ENCODE measurements around the gene HCST. TPM values are rescaled to one million over a fixed set of nuclear protein-coding genes. Genes with fewer than 3 reads are reported as not detected.
"Not testable (repeated sequence)": the region's sequence is repeated elsewhere in the genome, so short reads cannot be mapped to it uniquely, and the experiment has no call there.

HCST gene
- total RNA-seq, 4 donors from 2014 or later: 1.2 to 1.5 TPM; not detected in 2

- H3K36me3 ChIP-seq: no peaks in the 10 kb centered on the region
- peaks cover 0 to 2% (median 0%) of the 10 kb centered on the region in 3 donors for H3K27me3 ChIP-seq
- peak overlapping the region in 1 of 4 donors; percentile 14 for H3K27ac ChIP-seq
- in situ Hi-C loops (cut with MboI; ENCODE audit: low sequenced_read_pairs in 4 of 4) (no loop called here), intact Hi-C loops (cut with DNase I; ENCODE audit: low total_unique reads) (no loop called here)
- DNase-seq (peak; percentile 50 to 66), ATAC-seq (peak in 1 of 2 donors; percentile 41)
- H3K9me3 ChIP-seq: no peaks in the 10 kb centered on the region
- H3K4me3 ChIP-seq: no peak overlapping the region
- H3K4me1 ChIP-seq: no peaks in the 10 kb centered on the region
- TF ChIP-seq CTCF (IDR thresholded peaks at IDR 0.05 in 4 of 5, conservative IDR thresholded peaks at IDR 0.05 in 1 of 5) (no peak), POLR2A (IDR thresholded peaks at IDR 0.05) (no peak)
Observed at GRCh38 chr19:35908973-35909683, 6.8 kb downstream of the HCST start.

GRCh38 chr19:35909684-35910035, 7.3 kb downstream of the HCST start:
- H3K27me3 ChIP-seq: peaks cover 0 to 2% (median 0%) of the 10 kb centered on the region in 3 donors
- intact Hi-C loops (cut with DNase I; ENCODE audit: low total_unique reads): no loop called here
- TF ChIP-seq CTCF (IDR thresholded peaks at IDR 0.05 in 4 of 5, conservative IDR thresholded peaks at IDR 0.05 in 1 of 5): no peak
- TF ChIP-seq POLR2A (IDR thresholded peaks at IDR 0.05): no peak
- H3K27ac ChIP-seq: no peak overlapping the region
- H3K4me1 ChIP-seq: no peaks in the 10 kb centered on the region
- DNase-seq (no peak), ATAC-seq (no peak)
- H3K36me3 ChIP-seq: no peaks in the 10 kb centered on the region
- H3K9me3 ChIP-seq: no peaks in the 10 kb centered on the region
- in situ Hi-C loops (cut with MboI; ENCODE audit: low sequenced_read_pairs in 4 of 4): no loop called here
- H3K4me3 ChIP-seq: no peak overlapping the region

DNA sequence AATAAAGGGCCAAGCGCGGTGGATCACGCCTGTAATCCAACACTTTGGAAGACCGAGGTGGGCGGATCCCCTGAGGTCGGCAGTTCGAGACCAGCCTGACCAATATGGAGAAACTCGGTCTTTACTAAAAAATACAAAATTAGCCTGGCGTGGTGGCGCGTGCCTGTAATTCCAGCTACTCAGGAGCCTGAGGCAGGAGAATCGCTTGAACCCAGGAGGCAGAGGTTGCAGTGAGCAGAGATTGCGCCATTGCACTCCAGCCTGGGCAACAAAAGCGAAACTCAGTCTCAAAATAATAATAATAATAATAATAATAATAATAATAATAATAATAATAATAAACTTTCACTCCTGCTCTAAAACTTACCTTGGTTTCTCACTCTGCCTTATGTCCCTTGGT, 8.0 kb downstream of the HCST start:
- H3K27me3 ChIP-seq; H3K27ac ChIP-seq; H3K4me1 ChIP-seq; H3K36me3 ChIP-seq; in situ Hi-C loops (cut with MboI; ENCODE audit: low sequenced_read_pairs in 4 of 4); intact Hi-C loops (cut with DNase I; ENCODE audit: low total_unique reads); ATAC-seq; H3K9me3 ChIP-seq; H3K4me3 ChIP-seq; DNase-seq: not testable (repeated sequence)

DNA sequence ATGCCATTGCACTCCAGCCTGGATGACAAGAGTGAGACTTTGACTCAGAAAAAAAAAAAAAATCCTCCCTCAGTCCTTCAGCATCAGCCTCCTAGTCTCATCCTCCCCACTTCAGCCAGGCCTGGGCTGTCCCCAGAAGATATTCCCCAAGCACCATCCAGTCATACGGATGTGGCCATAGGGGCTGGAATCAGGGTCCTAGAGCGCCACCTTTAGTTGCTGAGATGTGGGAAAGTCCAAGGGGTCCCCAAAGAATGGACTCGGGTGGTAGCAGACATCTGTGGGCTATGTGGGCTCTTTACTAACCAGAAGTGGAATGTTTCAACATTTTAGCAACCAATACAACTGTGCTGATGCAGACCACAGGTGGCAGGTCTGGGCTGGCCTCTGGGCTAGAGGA, 8.8 kb downstream of the HCST start:
- in situ Hi-C loops (cut with MboI; ENCODE audit: low sequenced_read_pairs in 4 of 4): no loop called here
- no peaks in the 10 kb centered on the region for H3K36me3 ChIP-seq
- ATAC-seq (no peak), DNase-seq (no peak)
- intact Hi-C loops (cut with DNase I; ENCODE audit: low total_unique reads): no loop called here
- no peaks in the 10 kb centered on the region for H3K9me3 ChIP-seq
- H3K27ac ChIP-seq: no peak overlapping the region
- peaks cover 0 to 2% (median 0%) of the 10 kb centered on the region in 3 donors for H3K27me3 ChIP-seq
- no peaks in the 10 kb centered on the region for H3K4me1 ChIP-seq
- no peak overlapping the region for H3K4me3 ChIP-seq
- no peak for TF ChIP-seq POLR2A (IDR thresholded peaks at IDR 0.05)
- no peak for TF ChIP-seq CTCF (IDR thresholded peaks at IDR 0.05 in 4 of 5, conservative IDR thresholded peaks at IDR 0.05 in 1 of 5)

- no peaks in the 10 kb centered on the region for H3K9me3 ChIP-seq
- no peak overlapping the region for H3K27ac ChIP-seq
- no peak overlapping the region for H3K4me3 ChIP-seq
- H3K4me1 ChIP-seq: no peaks in the 10 kb centered on the region
- peaks cover 0 to 3% (median 2%) of the 10 kb centered on the region in 3 donors for H3K27me3 ChIP-seq
- no peak for ATAC-seq
- no peak for TF ChIP-seq CTCF (IDR thresholded peaks at IDR 0.05 in 4 of 5, conservative IDR thresholded peaks at IDR 0.05 in 1 of 5)
- no peak for TF ChIP-seq POLR2A (IDR thresholded peaks at IDR 0.05)
- in situ Hi-C loops (cut with MboI; ENCODE audit: low sequenced_read_pairs in 4 of 4): no loop called here
- no peaks in the 10 kb centered on the region for H3K36me3 ChIP-seq
- intact Hi-C loops (cut with DNase I; ENCODE audit: low total_unique reads): no loop called here
- DNase-seq: no peak
Observed at GRCh38 chr19:35911790-35912189, 9.5 kb downstream of the HCST start.
